Peyer's patch (tissue), 4 donors: Measurements from ENCODE around the gene ARHGAP22.

ENCODE experiments used
- POLR2A ChIP-seq, 2 donors: fragments of 450-650 bp; IDR thresholded peaks; one replicate each; pipeline ENCODE4 v1.5.1; 2017; ENCODE audit warnings: antibody characterized with exemption in 2 of 2, mild to moderate bottlenecking in 2 of 2, moderate library complexity in 2 of 2
- TF ChIP-seq, protein P1 (sequence below), 6 experiments: fragments of 450-650 bp in 4 of 6; fragments of 200-600 bp in 2 of 6; sonication (generic) in 1 of 6; IDR thresholded peaks; one replicate each; pipeline ENCODE4 v1.5.1; 2017 to 2019; ENCODE audit warnings: antibody characterized with exemption in 6 of 6, mild to moderate bottlenecking in 3 of 6, moderate library complexity in 1 of 6

DNA sequence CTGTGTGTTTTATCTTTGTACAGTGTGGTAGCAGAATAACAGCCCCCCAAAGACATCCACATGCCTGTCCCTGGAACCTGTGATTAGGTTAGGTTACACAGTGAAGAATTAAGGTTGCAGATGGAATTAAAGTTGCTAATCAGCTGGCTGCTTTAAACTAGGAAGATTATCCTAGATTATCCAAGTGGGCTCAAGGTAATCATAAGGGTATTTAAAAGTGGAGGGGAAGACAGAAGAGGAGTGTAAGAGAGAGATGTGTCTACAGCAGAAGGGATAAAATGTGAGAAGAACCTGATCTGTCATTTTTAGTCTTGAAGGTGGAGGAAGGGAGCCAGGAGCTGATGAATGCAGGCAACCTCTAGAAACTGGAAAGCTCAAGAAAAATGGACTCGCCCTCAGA lies 117.6 kb downstream of the ARHGAP22 start:
- TF ChIP-seq, protein P1, sequence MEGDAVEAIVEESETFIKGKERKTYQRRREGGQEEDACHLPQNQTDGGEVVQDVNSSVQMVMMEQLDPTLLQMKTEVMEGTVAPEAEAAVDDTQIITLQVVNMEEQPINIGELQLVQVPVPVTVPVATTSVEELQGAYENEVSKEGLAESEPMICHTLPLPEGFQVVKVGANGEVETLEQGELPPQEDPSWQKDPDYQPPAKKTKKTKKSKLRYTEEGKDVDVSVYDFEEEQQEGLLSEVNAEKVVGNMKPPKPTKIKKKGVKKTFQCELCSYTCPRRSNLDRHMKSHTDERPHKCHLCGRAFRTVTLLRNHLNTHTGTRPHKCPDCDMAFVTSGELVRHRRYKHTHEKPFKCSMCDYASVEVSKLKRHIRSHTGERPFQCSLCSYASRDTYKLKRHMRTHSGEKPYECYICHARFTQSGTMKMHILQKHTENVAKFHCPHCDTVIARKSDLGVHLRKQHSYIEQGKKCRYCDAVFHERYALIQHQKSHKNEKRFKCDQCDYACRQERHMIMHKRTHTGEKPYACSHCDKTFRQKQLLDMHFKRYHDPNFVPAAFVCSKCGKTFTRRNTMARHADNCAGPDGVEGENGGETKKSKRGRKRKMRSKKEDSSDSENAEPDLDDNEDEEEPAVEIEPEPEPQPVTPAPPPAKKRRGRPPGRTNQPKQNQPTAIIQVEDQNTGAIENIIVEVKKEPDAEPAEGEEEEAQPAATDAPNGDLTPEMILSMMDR (IDR thresholded peaks at IDR 0.05): no peak
- TF ChIP-seq POLR2A (IDR thresholded peaks at IDR 0.05): no peak
